Keratinocyte (primary cell): Measurements from ENCODE around the gene COL9A3. TPM values are rescaled to one million over a fixed set of nuclear protein-coding genes. Genes with fewer than 3 reads are reported as not detected.

Experiments used
- DNase-seq: peaks from one replicate; pipeline ENCODE4 v3.0.0-alpha.2; 2011; ENCODE audit warnings: low read depth, missing footprints, low spot score
- FAIRE-seq: peaks from 2 replicates; lab custom pipeline; 2011; peaks lifted over from hg19 to GRCh38; lab: Jason Lieb, UNC
- H2AFZ ChIP-seq: 2 replicates; pipeline ENCODE4 v1.6.0; 2012; ENCODE audit warnings: low read length, control low read depth, inconsistent platforms; ENCODE audit not compliant: control insufficient read depth
- H3K27ac ChIP-seq: 2 replicates; pipeline ENCODE4 v1.5.1; 2011; ENCODE audit warnings: low read length; ENCODE audit not compliant: control insufficient read depth, insufficient read depth
- H3K27me3 ChIP-seq: 3 replicates; pipeline ENCODE4 v1.6.0; 2011; ENCODE audit warnings: low read length; ENCODE audit not compliant: control insufficient read depth, insufficient read depth; ENCODE audit errors: extremely low read depth
- H3K36me3 ChIP-seq, 2 experiments: 2 replicates in 1 of 2; 3 replicates in 1 of 2; pipeline ENCODE4 v1.5.1; 2011; ENCODE audit warnings: low read length in 2 of 2, mild to moderate bottlenecking in 1 of 2; ENCODE audit not compliant: control insufficient read depth in 2 of 2, insufficient read depth in 2 of 2; ENCODE audit errors: extremely low read depth in 1 of 2
- H3K4me1 ChIP-seq: 3 replicates; pipeline ENCODE4 v1.5.1; 2011; ENCODE audit warnings: low read length; ENCODE audit not compliant: control insufficient read depth, insufficient read depth; ENCODE audit errors: extremely low read depth
- H3K4me2 ChIP-seq: 3 replicates; pipeline ENCODE4 v1.6.0; 2011; ENCODE audit warnings: low read depth, low read length; ENCODE audit not compliant: control insufficient read depth, insufficient read depth; ENCODE audit errors: extremely low read depth
- H3K4me3 ChIP-seq, 3 experiments: fragments of 200-600 bp in 1 of 3; sonication (generic) in 1 of 3; 2 replicates in 2 of 3; 3 replicates in 1 of 3; pipeline ENCODE4 v1.5.1; 2011 to 2016; ENCODE audit warnings: low read length in 3 of 3, mild to moderate bottlenecking in 3 of 3, control low read depth in 2 of 3, inconsistent platforms in 1 of 3, low read depth in 1 of 3, mixed read lengths in 1 of 3, mixed run types in 1 of 3, moderate library complexity in 1 of 3; ENCODE audit not compliant: control insufficient read depth in 2 of 3, insufficient read depth in 2 of 3; ENCODE audit errors: extremely low read depth in 1 of 3
- H3K79me2 ChIP-seq: 2 replicates; pipeline ENCODE4 v1.6.0; 2012; ENCODE audit warnings: low read length; ENCODE audit not compliant: control insufficient read depth, insufficient read depth
- H3K9ac ChIP-seq: 3 replicates; pipeline ENCODE4 v1.6.0; 2011; ENCODE audit warnings: low read length; ENCODE audit not compliant: control insufficient read depth, insufficient read depth; ENCODE audit errors: extremely low read depth
- H3K9me1 ChIP-seq: 3 replicates; pipeline ENCODE4 v1.6.0; 2011; ENCODE audit warnings: low read length; ENCODE audit not compliant: control insufficient read depth, insufficient read depth; ENCODE audit errors: extremely low read depth
- H3K9me3 ChIP-seq: 2 replicates; pipeline ENCODE4 v1.5.1; 2012; ENCODE audit warnings: low read depth, low read length; ENCODE audit not compliant: control insufficient read depth
- H4K20me1 ChIP-seq: 3 replicates; pipeline ENCODE4 v1.6.0; 2011; ENCODE audit warnings: low read length; ENCODE audit not compliant: control insufficient read depth, insufficient read depth; ENCODE audit errors: extremely low read depth
- CTCF ChIP-seq, 3 experiments: IDR thresholded peaks in 1 of 3; conservative IDR thresholded peaks in 1 of 3; optimal IDR thresholded peaks in 1 of 3; 2 replicates in 2 of 3; 3 replicates in 1 of 3; pipeline versions ENCODE3 to v1.5.1; 2011; ENCODE audit warnings: low read length in 3 of 3, mild to moderate bottlenecking in 3 of 3, moderate library complexity in 2 of 3, control low read depth in 1 of 3, inconsistent platforms in 1 of 3; ENCODE audit not compliant: insufficient read depth in 2 of 3; ENCODE audit errors: extremely low read depth in 1 of 3
- EZH2 ChIP-seq: IDR thresholded peaks from one replicate; pipeline ENCODE4 v1.6.1; 2012; ENCODE audit warnings: inconsistent platforms, mild to moderate bottlenecking, low read length, moderate library complexity
- dilution Hi-C: fragments of 300-500 bp; cut with MboI; formaldehyde crosslinking; loops from one replicate; pipeline ENCODE4 v1.7.0; 2020; ENCODE audit warnings: low sequenced_read_pairs; ENCODE audit not compliant: extremely low pct_ligation_motif_present
- polyA minus RNA-seq, 3 experiments: library from RNA; depleted of rRNA, polyadenylated mRNA; stranded (reverse); fragments of >200 nt; gene quantifications; 1 replicate in 1 of 3; 2 replicates in 1 of 3; 3 replicates in 1 of 3; pipeline ENCODE4 v1.2.3, GENCODE V29; 2011
- polyA plus RNA-seq, 5 experiments: library from polyadenylated mRNA; depleted of rRNA in 3 of 5; stranded (reverse) in 3 of 5; stranded (forward) in 1 of 5; unstranded in 1 of 5; fragments of >200 nt; gene quantifications; 1 replicate in 1 of 5; 2 replicates in 3 of 5; 3 replicates in 1 of 5; pipeline versions ENCODE4 v1.2.1 to v1.2.3, GENCODE V29; 2011 to 2012; ENCODE audit warnings: missing spikeins in 2 of 5, low read depth in 1 of 5, low replicate concordance in 1 of 5

Gene COL9A3
- polyA plus RNA-seq (2.7 to 4.8 TPM (median 3.6 TPM) in 3 replicates), polyA minus RNA-seq (0.23 to 0.61 TPM in 2 of 3 replicates, not detected in the other)
- polyA plus RNA-seq (2011; ENCODE audit: low read depth): 0.36 TPM
- polyA plus RNA-seq (2011; cell fraction: cytosol; rRNA removed): 1.7 and 3.6 TPM in 2 replicates
- 2.0 and 2.6 TPM in 2 replicates for polyA plus RNA-seq (2011; cell fraction: nucleus; rRNA removed)
- polyA plus RNA-seq (2012; ENCODE audit: low replicate concordance): 1.5 and 7.3 TPM in 2 replicates
- 5.4 TPM for polyA minus RNA-seq (2011; cell fraction: cytosol; rRNA and poly(A)+ RNA removed)
- polyA minus RNA-seq (2011; cell fraction: nucleus; rRNA and poly(A)+ RNA removed): 0.47 and 0.84 TPM in 2 replicates

GRCh38 chr20:62816884-62817873 lies at the start of gene COL9A3:
Gene COL9A3, plus strand, starts transcription at chr20:62817050. Its CDS starts 15 bp downstream, at chr20:62817065.
- Histone ChIP-seq H3K79me2 (no peaks in the 10 kb centered on the region), H2AFZ (no peak within 1 kb of the TSS), H3K9me3 (no peaks in the 10 kb centered on the region), H3K4me2 (peak within 1 kb of the TSS; percentile 64), H3K4me1 (peaks cover 21% of the 10 kb centered on the region), H3K36me3 (peaks cover 0 to 6% of the 10 kb centered on the region in 2 experiments), H4K20me1 (peaks cover 4% of the 10 kb centered on the region), H3K9ac (peak within 1 kb of the TSS; percentile 22), H3K4me3 (peak within 1 kb of the TSS; percentile 8 to 38 (median 14)), H3K27ac (no peak within 1 kb of the TSS), H3K9me1 (no peaks in the 10 kb centered on the region), H3K27me3 (peaks cover 39% of the 10 kb centered on the region)
- FAIRE-seq (no peak), DNase-seq (no peak)
- dilution Hi-C loops: no loop called here
- TF ChIP-seq CTCF (optimal IDR thresholded peaks at IDR 0.05 in 1 of 3, IDR thresholded peaks at IDR 0.05 in 1 of 3, conservative IDR thresholded peaks at IDR 0.05 in 1 of 3; ENCODE audit: extremely low read depth in 1 of 3, insufficient read depth in 2 of 3, low read length in 3 of 3) (no peak), EZH2 (no peak)

- no peak for FAIRE-seq
- H3K27ac ChIP-seq: no peak overlapping the region
- H4K20me1 ChIP-seq: peaks cover 2% of the 10 kb centered on the region
- peak overlapping the region; percentile 48 for H3K4me2 ChIP-seq
- peak overlapping the region in 1 of 3 experiments; percentile 27 for H3K4me3 ChIP-seq
- no peaks in the 10 kb centered on the region for H3K79me2 ChIP-seq
- H3K4me1 ChIP-seq: peaks cover 22% of the 10 kb centered on the region
- H3K9me3 ChIP-seq: no peaks in the 10 kb centered on the region
- no peak overlapping the region for H2AFZ ChIP-seq
- no peak for DNase-seq
- TF ChIP-seq CTCF (optimal IDR thresholded peaks at IDR 0.05 in 1 of 3, IDR thresholded peaks at IDR 0.05 in 1 of 3, conservative IDR thresholded peaks at IDR 0.05 in 1 of 3; ENCODE audit: extremely low read depth in 1 of 3, insufficient read depth in 2 of 3, low read length in 3 of 3) (no peak), EZH2 (no peak)
- H3K9me1 ChIP-seq: no peaks in the 10 kb centered on the region
- H3K9ac ChIP-seq: no peak overlapping the region
- H3K36me3 ChIP-seq: no peaks in the 10 kb centered on the region
- peaks cover 22% of the 10 kb centered on the region for H3K27me3 ChIP-seq
- dilution Hi-C loops: no loop called here
Observed at GRCh38 chr20:62768234-62768546, 48.7 kb upstream of the COL9A3 start.
